GM23338 (cell line): ENCODE results near the gene PLA1A. TPM values are rescaled to one million over a fixed set of nuclear protein-coding genes. Genes with fewer than 3 reads are reported as not detected.

Experiments
- ATAC-seq: fragments of 200-7000 bp; cut with Tn5 transposase; 3 replicates; pipeline ENCODE4 v1.9.1; 2020
- DNase-seq: peaks from one replicate; pipeline ENCODE4 v3.0.0-alpha.2; 2015; ENCODE audit warnings: low spot score
- H2AFZ ChIP-seq: fragments of 200-600 bp; sonication (generic); 2 replicates; pipeline ENCODE4 v1.8.0; 2016; ENCODE audit warnings: antibody characterized with exemption, mild to moderate bottlenecking, moderate library complexity
- H3F3A ChIP-seq: fragments of 200-600 bp; sonication (generic); replicated peaks from 2 replicates; pipeline ENCODE4 v1.8.0; 2017; ENCODE audit warnings: antibody characterized with exemption, mixed run types, low read depth
- H3K27ac ChIP-seq: fragments of 200-600 bp; sonication (generic); 2 replicates; pipeline ENCODE4 v1.6.1; 2016; ENCODE audit warnings: low read depth
- H3K27me3 ChIP-seq: fragments of 200-600 bp; sonication (generic); 2 replicates; pipeline ENCODE4 v1.8.0; 2016; ENCODE audit warnings: mild to moderate bottlenecking, mixed run types, moderate library complexity; ENCODE audit not compliant: insufficient read depth
- H3K36me3 ChIP-seq: fragments of 200-600 bp; sonication (generic); 2 replicates; pipeline ENCODE4 v1.8.0; 2016; ENCODE audit warnings: mild to moderate bottlenecking; ENCODE audit not compliant: insufficient read depth
- H3K4me1 ChIP-seq: fragments of 200-600 bp; sonication (generic); 2 replicates; pipeline ENCODE4 v1.8.0; 2016; ENCODE audit warnings: mild to moderate bottlenecking, moderate library complexity; ENCODE audit not compliant: insufficient read depth
- H3K4me2 ChIP-seq: fragments of 200-600 bp; sonication (generic); 2 replicates; pipeline ENCODE4 v1.7.1; 2017; ENCODE audit warnings: mixed run types
- H3K4me3 ChIP-seq: fragments of 200-600 bp; sonication (generic); 2 replicates; pipeline ENCODE4 v1.6.1; 2016; ENCODE audit warnings: mixed run types
- H3K79me2 ChIP-seq: fragments of 200-600 bp; sonication (generic); replicated peaks from 2 replicates; pipeline ENCODE4 v1.8.0; 2017; ENCODE audit warnings: mild to moderate bottlenecking; ENCODE audit not compliant: insufficient read depth
- H3K9me2 ChIP-seq: fragments of 200-600 bp; sonication (generic); 2 replicates; pipeline ENCODE4 v1.8.0; 2017; ENCODE audit not compliant: insufficient read depth
- H4K20me1 ChIP-seq: fragments of 200-600 bp; sonication (generic); replicated peaks from 2 replicates; pipeline ENCODE4 v1.8.0; 2017; ENCODE audit warnings: mild to moderate bottlenecking; ENCODE audit not compliant: insufficient read depth
- H3K27ac Mint-ChIP-seq: 2 replicates; pipeline ENCODE4 v1.8.0; 2020; ENCODE audit warnings: inconsistent platforms, mild to moderate bottlenecking, moderate library complexity, mixed read lengths
- H3K27me3 Mint-ChIP-seq: 3 replicates; pipeline ENCODE4 v1.8.0; 2022; ENCODE audit warnings: low read depth, mild to moderate bottlenecking, moderate library complexity, mixed read lengths, inconsistent platforms; ENCODE audit not compliant: insufficient read depth, poor library complexity
- H3K36me3 Mint-ChIP-seq: 3 replicates; pipeline ENCODE4 v1.8.0; 2021; ENCODE audit warnings: low read depth, mild to moderate bottlenecking, inconsistent platforms, moderate library complexity, mixed read lengths
- H3K4me1 Mint-ChIP-seq: 3 replicates; pipeline ENCODE4 v1.8.0; 2020; ENCODE audit warnings: mild to moderate bottlenecking, inconsistent platforms, mixed read lengths
- H3K4me3 Mint-ChIP-seq: 3 replicates; pipeline ENCODE4 v1.8.0; 2021; ENCODE audit warnings: moderate library complexity, mild to moderate bottlenecking, inconsistent platforms, mixed read lengths
- H3K9me3 Mint-ChIP-seq: 3 replicates; pipeline ENCODE4 v1.8.0; 2020; ENCODE audit warnings: moderate library complexity, mild to moderate bottlenecking, inconsistent platforms, mixed read lengths
- CTCF ChIP-seq, 2 experiments: fragments of 200-600 bp in 1 of 2; sonication (generic) in 1 of 2; conservative IDR thresholded peaks; 2 replicates each; pipeline versions ENCODE4 v1.5.1 to v1.6.1; 2016 to 2017; ENCODE audit warnings: antibody characterized with exemption in 2 of 2, low read depth in 2 of 2, mild to moderate bottlenecking in 2 of 2, moderate library complexity in 1 of 2
- ETS1 ChIP-seq: IDR thresholded peaks from 2 replicates; pipeline ENCODE4 v1.6.1; 2016; ENCODE audit warnings: antibody characterized with exemption
- EZH2 ChIP-seq: fragments of 200-600 bp; sonication (generic); IDR thresholded peaks from one replicate; pipeline ENCODE4 v1.8.0; 2017; ENCODE audit warnings: antibody characterized with exemption, mild to moderate bottlenecking, low read depth; ENCODE audit not compliant: unreplicated experiment
- EZH2phosphoT487 ChIP-seq: fragments of 200-600 bp; sonication (generic); IDR thresholded peaks from one replicate; pipeline ENCODE4 v1.8.1; 2018; ENCODE audit warnings: antibody characterized with exemption; ENCODE audit not compliant: unreplicated experiment
- JUNB ChIP-seq: IDR thresholded peaks from one replicate; pipeline ENCODE4 v1.6.1; 2016; ENCODE audit warnings: antibody characterized with exemption; ENCODE audit not compliant: unreplicated experiment
- REST ChIP-seq: IDR thresholded peaks from one replicate; pipeline ENCODE4 v1.6.1; 2018; ENCODE audit warnings: antibody characterized with exemption; ENCODE audit not compliant: unreplicated experiment
- STAT1 ChIP-seq: IDR thresholded peaks from one replicate; pipeline ENCODE4 v1.6.1; 2016; ENCODE audit warnings: antibody characterized with exemption; ENCODE audit not compliant: unreplicated experiment
- ZNF331 ChIP-seq: fragments of 250-450 bp; sonication (Bioruptor Pico); IDR thresholded peaks from 2 replicates; pipeline ENCODE4 v1.5.0; 2020; ENCODE audit warnings: low read depth, mild to moderate bottlenecking, moderate library complexity
- polyA plus RNA-seq: library from polyadenylated mRNA; unstranded; fragments of >200 nt; fragmentation: Nextera tagmentation; extraction: Ambion mirVana; gene quantifications from 2 replicates; pipeline ENCODE4 v1.2.1, GENCODE V29; 2016
- total RNA-seq: library from RNA; depleted of rRNA; stranded (reverse); fragments of >200 nt; shearing (Covaris generic); gene quantifications from 2 replicates; pipeline ENCODE4 v1.2.3, GENCODE V29; 2014

The PLA1A gene
- total and polyA plus RNA-seq, 2 experiments from 2014 or later = not detected

GRCh38 chr3:119639494-119640350 is 42.0 kb downstream of the PLA1A start (continued):
- no peak for TF ChIP-seq CTCF (conservative IDR thresholded peaks at IDR 0.05; ENCODE audit: low read depth in 2 of 2)

- no peak overlapping the region for H3K27ac Mint-ChIP-seq
- Histone ChIP-seq H3K4me1 (no peaks in the 10 kb centered on the region), H3K4me2 (no peak overlapping the region), H3F3A (no peaks in the 10 kb centered on the region), H4K20me1 (no peaks in the 10 kb centered on the region), H3K27me3 (no peaks in the 10 kb centered on the region), H3K36me3 (no peaks in the 10 kb centered on the region), H3K9me2 (no peaks in the 10 kb centered on the region; the same call in 1 of the 2 replicates), H3K79me2 (no peaks in the 10 kb centered on the region), H2AFZ (no peak overlapping the region), H3K4me3 (no peak overlapping the region), H3K27ac (no peak overlapping the region)
- peak; percentile 73 for TF ChIP-seq ZNF331 (CRISPR knock-in tag)
- TF ChIP-seq JUNB = no peak
- H3K36me3 Mint-ChIP-seq = no peaks in the 10 kb centered on the region
- DNase-seq (no peak), ATAC-seq (no peak)
- H3K27me3 Mint-ChIP-seq = peaks cover 2% of the 10 kb centered on the region
- no peaks in the 10 kb centered on the region for H3K9me3 Mint-ChIP-seq
- H3K4me3 Mint-ChIP-seq = no peak overlapping the region
- H3K4me1 Mint-ChIP-seq = peaks cover under 1% of the 10 kb centered on the region
These were observed 43.7 kb downstream of the PLA1A start for GRCh38 chr3:119641416-119641815.

- H3K9me2 ChIP-seq = peaks cover 6% of the 10 kb centered on the region
- no peak overlapping the region for H3K4me2 ChIP-seq
- DNase-seq = no peak
- ATAC-seq = peak; percentile 63
- no peak overlapping the region for H3K27ac ChIP-seq
- H4K20me1 ChIP-seq = no peaks in the 10 kb centered on the region
- H2AFZ ChIP-seq = peak overlapping the region; percentile 56
- no peak overlapping the region for H3K27ac Mint-ChIP-seq
- no peaks in the 10 kb centered on the region for H3K36me3 Mint-ChIP-seq
- H3K36me3 ChIP-seq = no peaks in the 10 kb centered on the region
- no peaks in the 10 kb centered on the region for H3F3A ChIP-seq
- no peaks in the 10 kb centered on the region for H3K9me3 Mint-ChIP-seq
- H3K79me2 ChIP-seq = no peaks in the 10 kb centered on the region
- H3K4me1 ChIP-seq = peaks cover 9% of the 10 kb centered on the region
- peaks cover 2% of the 10 kb centered on the region for H3K27me3 Mint-ChIP-seq
- H3K4me3 ChIP-seq = no peak overlapping the region
- H3K27me3 ChIP-seq = no peaks in the 10 kb centered on the region
- H3K4me3 Mint-ChIP-seq = no peak overlapping the region
- peaks cover 16% of the 10 kb centered on the region for H3K4me1 Mint-ChIP-seq
- no peak for TF ChIP-seq EZH2phosphoT487
- TF ChIP-seq EZH2 = no peak
- TF ChIP-seq STAT1 = no peak
- TF ChIP-seq ETS1 = no peak
- no peak for TF ChIP-seq REST
These were observed 45.2 kb downstream of the PLA1A start for GRCh38 chr3:119642746-119643473.
